ENCODE data around the gene CDPF1.
"Not testable (repeated sequence)": the region's sequence is repeated elsewhere in the genome, so short reads cannot be mapped to it uniquely, and the experiment has no call there.

Gene CDPF1

GRCh38 chr22:46269564-46269963 is 19.5 kb upstream of the CDPF1 start:
- H3K4me1 ChIP-seq (ENCODE audit: control insufficient read depth, insufficient read depth, low read length): peaks cover 3% of the 10 kb centered on the region
- H3K27ac ChIP-seq (ENCODE audit: insufficient read depth, low read depth, low read length, poor library complexity, severe bottlenecking): no peak overlapping the region
- no peaks in the 10 kb centered on the region for H3K9me3 ChIP-seq (ENCODE audit: control insufficient read depth, low read length)
- peaks cover 24% of the 10 kb centered on the region for H3K27me3 ChIP-seq (ENCODE audit: control insufficient read depth, insufficient read depth, low read length, poor library complexity, severe bottlenecking)
- peaks cover 4% of the 10 kb centered on the region for H3K36me3 ChIP-seq (ENCODE audit: control insufficient read depth, insufficient read depth, low read length)
- no peak overlapping the region for H3K4me3 ChIP-seq (ENCODE audit: insufficient read depth, low read depth, low read length)
- 90 to 94% methylated on average over 11 of the region's 11 CpGs for WGBS, 2 experiments

GRCh38 chr22:46267431-46268279 is 17.6 kb upstream of the CDPF1 start, which contains the start of gene TTC38:
TTC38 (plus strand) TSS chr22:46268008; CDS start chr22:46268040, 32 bp downstream.
- peaks cover 3% of the 10 kb centered on the region for H3K9me3 ChIP-seq (ENCODE audit: control insufficient read depth, low read length)
- H3K36me3 ChIP-seq (ENCODE audit: control insufficient read depth, insufficient read depth, low read length): no peaks in the 10 kb centered on the region
- H3K4me3 ChIP-seq (ENCODE audit: insufficient read depth, low read depth, low read length): peak within 1 kb of the TSS; percentile 51
- peaks cover 43% of the 10 kb centered on the region for H3K27me3 ChIP-seq (ENCODE audit: control insufficient read depth, insufficient read depth, low read length, poor library complexity, severe bottlenecking)
- no peak within 1 kb of the TSS for H3K27ac ChIP-seq (ENCODE audit: insufficient read depth, low read depth, low read length, poor library complexity, severe bottlenecking)
- 4% methylated on average over 74 of the region's 74 CpGs for WGBS, 2 experiments
- peaks cover 3% of the 10 kb centered on the region for H3K4me1 ChIP-seq (ENCODE audit: control insufficient read depth, insufficient read depth, low read length)

- not testable (repeated sequence) for H3K36me3 ChIP-seq (ENCODE audit: control insufficient read depth, insufficient read depth, low read length); H3K4me1 ChIP-seq (ENCODE audit: control insufficient read depth, insufficient read depth, low read length); H3K9me3 ChIP-seq (ENCODE audit: control insufficient read depth, low read length); H3K27ac ChIP-seq (ENCODE audit: insufficient read depth, low read depth, low read length, poor library complexity, severe bottlenecking); H3K4me3 ChIP-seq (ENCODE audit: insufficient read depth, low read depth, low read length)
- peaks cover 63% of the 10 kb centered on the region for H3K27me3 ChIP-seq (ENCODE audit: control insufficient read depth, insufficient read depth, low read length, poor library complexity, severe bottlenecking)
- WGBS, 2 experiments: 83 to 85% methylated on average over 4 of the region's 4 CpGs
These were observed 15.5 kb upstream of the CDPF1 start for GRCh38 chr22:46265627-46266026.

GRCh38 chr22:46264520-46264919 is 14.4 kb upstream of the CDPF1 start:
- peaks cover 74% of the 10 kb centered on the region for H3K27me3 ChIP-seq (ENCODE audit: control insufficient read depth, insufficient read depth, low read length, poor library complexity, severe bottlenecking)
- H3K4me1 ChIP-seq (ENCODE audit: control insufficient read depth, insufficient read depth, low read length); H3K36me3 ChIP-seq (ENCODE audit: control insufficient read depth, insufficient read depth, low read length); H3K9me3 ChIP-seq (ENCODE audit: control insufficient read depth, low read length); H3K4me3 ChIP-seq (ENCODE audit: insufficient read depth, low read depth, low read length); H3K27ac ChIP-seq (ENCODE audit: insufficient read depth, low read depth, low read length, poor library complexity, severe bottlenecking): not testable (repeated sequence)
- WGBS, 2 experiments: 79 to 91% methylated on average over 6 of the region's 6 CpGs

- peaks cover 87% of the 10 kb centered on the region for H3K27me3 ChIP-seq (ENCODE audit: control insufficient read depth, insufficient read depth, low read length, poor library complexity, severe bottlenecking)
- H3K9me3 ChIP-seq (ENCODE audit: control insufficient read depth, low read length): peaks cover 3% of the 10 kb centered on the region
- H3K4me3 ChIP-seq (ENCODE audit: insufficient read depth, low read depth, low read length): no peak within 1 kb of the TSS
- 59% methylated on average over 30 of the region's 30 CpGs for WGBS, 2 experiments
- no peak within 1 kb of the TSS for H3K27ac ChIP-seq (ENCODE audit: insufficient read depth, low read depth, low read length, poor library complexity, severe bottlenecking)
- no peaks in the 10 kb centered on the region for H3K36me3 ChIP-seq (ENCODE audit: control insufficient read depth, insufficient read depth, low read length)
- H3K4me1 ChIP-seq (ENCODE audit: control insufficient read depth, insufficient read depth, low read length): peaks cover 3% of the 10 kb centered on the region
These were observed 13.1 kb upstream of the CDPF1 start, which contains the start of gene PKDREJ for GRCh38 chr22:46263216-46263590. PKDREJ (minus strand) TSS chr22:46263343; CDS start chr22:46263322, 21 bp downstream.

- Histone ChIP-seq H3K4me1 (ENCODE audit: control insufficient read depth, insufficient read depth, low read length) (peaks cover 3% of the 10 kb centered on the region), H3K27ac (ENCODE audit: insufficient read depth, low read depth, low read length, poor library complexity, severe bottlenecking) (no peak overlapping the region), H3K9me3 (ENCODE audit: control insufficient read depth, low read length) (peaks cover 3% of the 10 kb centered on the region), H3K27me3 (ENCODE audit: control insufficient read depth, insufficient read depth, low read length, poor library complexity, severe bottlenecking) (peaks cover 93% of the 10 kb centered on the region), H3K4me3 (ENCODE audit: insufficient read depth, low read depth, low read length) (no peak overlapping the region), H3K36me3 (ENCODE audit: control insufficient read depth, insufficient read depth, low read length) (no peaks in the 10 kb centered on the region)
- WGBS, 2 experiments: 11 to 13% methylated on average over 109 of the region's 109 CpGs
These were observed 12.5 kb upstream of the CDPF1 start for GRCh38 chr22:46262449-46263215.

- Histone ChIP-seq H3K27ac (ENCODE audit: insufficient read depth, low read depth, low read length, poor library complexity, severe bottlenecking) (no peak overlapping the region), H3K36me3 (ENCODE audit: control insufficient read depth, insufficient read depth, low read length) (no peaks in the 10 kb centered on the region), H3K4me1 (ENCODE audit: control insufficient read depth, insufficient read depth, low read length) (no peaks in the 10 kb centered on the region), H3K9me3 (ENCODE audit: control insufficient read depth, low read length) (peaks cover 3% of the 10 kb centered on the region), H3K4me3 (ENCODE audit: insufficient read depth, low read depth, low read length) (no peak overlapping the region), H3K27me3 (ENCODE audit: control insufficient read depth, insufficient read depth, low read length, poor library complexity, severe bottlenecking) (peaks cover 79% of the 10 kb centered on the region)
- WGBS, 2 experiments: 78% methylated on average over 6 of the region's 6 CpGs
These were observed 9.9 kb upstream of the CDPF1 start for GRCh38 chr22:46260038-46260437.

- WGBS, 2 experiments: 86 to 90% methylated on average over 12 of the region's 12 CpGs
- no peak overlapping the region for H3K27ac ChIP-seq (ENCODE audit: insufficient read depth, low read depth, low read length, poor library complexity, severe bottlenecking)
- H3K4me1 ChIP-seq (ENCODE audit: control insufficient read depth, insufficient read depth, low read length): no peaks in the 10 kb centered on the region
- no peaks in the 10 kb centered on the region for H3K36me3 ChIP-seq (ENCODE audit: control insufficient read depth, insufficient read depth, low read length)
- peaks cover 75% of the 10 kb centered on the region for H3K27me3 ChIP-seq (ENCODE audit: control insufficient read depth, insufficient read depth, low read length, poor library complexity, severe bottlenecking)
- no peak overlapping the region for H3K4me3 ChIP-seq (ENCODE audit: insufficient read depth, low read depth, low read length)
- H3K9me3 ChIP-seq (ENCODE audit: control insufficient read depth, low read length): peaks cover 3% of the 10 kb centered on the region
These were observed 9.3 kb upstream of the CDPF1 start for GRCh38 chr22:46259374-46259773.

GRCh38 chr22:46256358-46256958 is 6.4 kb upstream of the CDPF1 start:
- no peak overlapping the region for H3K27ac ChIP-seq (ENCODE audit: insufficient read depth, low read depth, low read length, poor library complexity, severe bottlenecking)
- H3K4me3 ChIP-seq (ENCODE audit: insufficient read depth, low read depth, low read length): no peak overlapping the region
- no peaks in the 10 kb centered on the region for H3K36me3 ChIP-seq (ENCODE audit: control insufficient read depth, insufficient read depth, low read length)
- WGBS, 2 experiments: 82 to 85% methylated on average over 8 of the region's 8 CpGs
- peaks cover 46% of the 10 kb centered on the region for H3K27me3 ChIP-seq (ENCODE audit: control insufficient read depth, insufficient read depth, low read length, poor library complexity, severe bottlenecking)
- no peaks in the 10 kb centered on the region for H3K9me3 ChIP-seq (ENCODE audit: control insufficient read depth, low read length)
- peaks cover 3% of the 10 kb centered on the region for H3K4me1 ChIP-seq (ENCODE audit: control insufficient read depth, insufficient read depth, low read length)

Measured in ectodermal cell (in vitro differentiated cells).